Measurements from ENCODE around the gene KCNK10.

- TF ChIP-seq CTCF (conservative IDR thresholded peaks at IDR 0.05; ENCODE audit: low read length): no peak
- TF ChIP-seq EZH2phosphoT487 (IDR thresholded peaks at IDR 0.05; ENCODE audit: borderline replicate concordance): no peak
Measured at GRCh38 chr14:88323086-88323522, at the start of gene KCNK10.
